WTC11 (cell line): Measurements from ENCODE around the gene HHAT. TPM values are rescaled to one million over a fixed set of nuclear protein-coding genes. Genes with fewer than 3 reads are reported as not detected.

Experiments used
- ATAC-seq: fragments of 200-7000 bp; cut with Tn5 transposase; 2 replicates; pipeline ENCODE4 v1.10.0; 2021; ENCODE audit warnings: mild to moderate bottlenecking, moderate library complexity
- CTCF ChIA-PET: fragments of 300-600 bp; sonication (Branson Sonifier 250); formaldehyde crosslinking; loops from one replicate; lab custom pipeline; 2021; ENCODE audit warnings: antibody characterized with exemption; lab: Charles Lee
- POLR2A ChIA-PET: fragments of 350-600 bp; sonication (Branson Sonifier 250); formaldehyde crosslinking; loops from one replicate; lab custom pipeline; 2021; ENCODE audit warnings: antibody characterized with exemption; lab: Charles Lee
- DNase-seq: peaks from one replicate; pipeline ENCODE4 v3.0.0; 2021; ENCODE audit warnings: low spot score
- H3K27ac Mint-ChIP-seq: 2 replicates; pipeline ENCODE4 v1.8.0; 2021; ENCODE audit warnings: mixed read lengths
- H3K27me3 Mint-ChIP-seq: 2 replicates; pipeline ENCODE4 v1.8.0; 2021; ENCODE audit warnings: low read depth, mild to moderate bottlenecking, moderate library complexity, mixed read lengths
- H3K36me3 Mint-ChIP-seq: 2 replicates; pipeline ENCODE4 v1.8.0; 2021; ENCODE audit warnings: mixed read lengths
- H3K4me1 Mint-ChIP-seq: 2 replicates; pipeline ENCODE4 v1.8.0; 2022; ENCODE audit warnings: mixed read lengths
- H3K4me3 Mint-ChIP-seq: 2 replicates; pipeline ENCODE4 v1.8.0; 2021; ENCODE audit warnings: mild to moderate bottlenecking, moderate library complexity, mixed read lengths
- H3K9me3 Mint-ChIP-seq: 2 replicates; pipeline ENCODE4 v1.8.0; 2021; ENCODE audit warnings: mixed read lengths
- ATF2 ChIP-seq: sonication (generic); formaldehyde crosslinking; IDR thresholded peaks from 2 replicates; pipeline ENCODE4 v1.8.1; 2022; ENCODE audit warnings: low read depth, missing genetic modification reagents, borderline replicate concordance
- EMX1 ChIP-seq: fragments of 250-450 bp; sonication (Bioruptor Pico); IDR thresholded peaks from 2 replicates; pipeline ENCODE4 v1.8.0; 2021; ENCODE audit warnings: mild to moderate bottlenecking
- ESRRA ChIP-seq: sonication (generic); formaldehyde crosslinking; IDR thresholded peaks from 2 replicates; pipeline ENCODE4 v1.8.1; 2022; ENCODE audit warnings: mild to moderate bottlenecking, missing genetic modification reagents, borderline replicate concordance
- FOXJ3 ChIP-seq: sonication (generic); formaldehyde crosslinking; IDR thresholded peaks from 2 replicates; pipeline ENCODE4 v1.9.0; 2021; ENCODE audit warnings: missing genetic modification reagents, mild to moderate bottlenecking, borderline replicate concordance
- MYBL2 ChIP-seq: sonication (generic); formaldehyde crosslinking; IDR thresholded peaks from 2 replicates; pipeline ENCODE4 v1.8.1; 2023; ENCODE audit warnings: mild to moderate bottlenecking, moderate library complexity, missing genetic modification reagents
- NFYB ChIP-seq: sonication (generic); formaldehyde crosslinking; conservative IDR thresholded peaks from 2 replicates; pipeline ENCODE4 v1.8.0; 2022; ENCODE audit warnings: low read depth, missing genetic modification reagents
- NR1H2 ChIP-seq: sonication (generic); formaldehyde crosslinking; IDR thresholded peaks from 2 replicates; pipeline ENCODE4 v1.9.0; 2021; ENCODE audit warnings: mild to moderate bottlenecking, moderate library complexity, missing genetic modification reagents
- NR2C2 ChIP-seq: sonication (generic); formaldehyde crosslinking; IDR thresholded peaks from 2 replicates; pipeline ENCODE4 v1.8.0; 2022; ENCODE audit warnings: mild to moderate bottlenecking, missing genetic modification reagents
- PRDM15 ChIP-seq: sonication (generic); formaldehyde crosslinking; IDR thresholded peaks from 2 replicates; pipeline ENCODE4 v1.8.0; 2022; ENCODE audit warnings: missing genetic modification reagents
- SMAD3 ChIP-seq: sonication (generic); formaldehyde crosslinking; IDR thresholded peaks from 2 replicates; pipeline ENCODE4 v1.8.0; 2022; ENCODE audit warnings: missing genetic modification reagents, mild to moderate bottlenecking, borderline replicate concordance
- SMAD4 ChIP-seq: sonication (generic); formaldehyde crosslinking; IDR thresholded peaks from 2 replicates; pipeline ENCODE4 v1.8.0; 2022; ENCODE audit warnings: mild to moderate bottlenecking, missing genetic modification reagents
- STAT6 ChIP-seq: sonication (generic); formaldehyde crosslinking; conservative IDR thresholded peaks from 2 replicates; pipeline ENCODE4 v1.8.1; 2023; ENCODE audit warnings: mild to moderate bottlenecking, low read depth, missing genetic modification reagents, moderate library complexity
- TEAD4 ChIP-seq: sonication (generic); formaldehyde crosslinking; IDR thresholded peaks from 2 replicates; pipeline ENCODE4 v1.8.0; 2022; ENCODE audit warnings: mild to moderate bottlenecking, missing genetic modification reagents
- ZNF423 ChIP-seq: fragments of 250-450 bp; sonication (Bioruptor Pico); IDR thresholded peaks from 2 replicates; pipeline ENCODE4 v2.1.2; 2022; ENCODE audit warnings: mild to moderate bottlenecking, moderate library complexity
- total RNA-seq: library from RNA; stranded (reverse); gene quantifications from 3 replicates; pipeline ENCODE4 v1.2.3, GENCODE V29; 2021
- TF ChIP-seq, protein P1 (sequence below): fragments of 250-450 bp; sonication (Bioruptor Pico); IDR thresholded peaks from 2 replicates; pipeline ENCODE4 v2.1.2; 2022; ENCODE audit warnings: mild to moderate bottlenecking, moderate library complexity
- TF ChIP-seq, protein P2 (sequence below): fragments of 250-450 bp; sonication (Bioruptor Pico); conservative IDR thresholded peaks from 2 replicates; pipeline ENCODE4 v1.9.0; 2021; ENCODE audit warnings: mild to moderate bottlenecking
- TF ChIP-seq, protein P3 (sequence below): sonication (generic); formaldehyde crosslinking; IDR thresholded peaks from 2 replicates; pipeline ENCODE4 v1.8.0; 2022; ENCODE audit warnings: mild to moderate bottlenecking, missing genetic modification reagents

HHAT gene
- total RNA-seq, 1 experiment from 2014 or later: 0.39 TPM

DNA sequence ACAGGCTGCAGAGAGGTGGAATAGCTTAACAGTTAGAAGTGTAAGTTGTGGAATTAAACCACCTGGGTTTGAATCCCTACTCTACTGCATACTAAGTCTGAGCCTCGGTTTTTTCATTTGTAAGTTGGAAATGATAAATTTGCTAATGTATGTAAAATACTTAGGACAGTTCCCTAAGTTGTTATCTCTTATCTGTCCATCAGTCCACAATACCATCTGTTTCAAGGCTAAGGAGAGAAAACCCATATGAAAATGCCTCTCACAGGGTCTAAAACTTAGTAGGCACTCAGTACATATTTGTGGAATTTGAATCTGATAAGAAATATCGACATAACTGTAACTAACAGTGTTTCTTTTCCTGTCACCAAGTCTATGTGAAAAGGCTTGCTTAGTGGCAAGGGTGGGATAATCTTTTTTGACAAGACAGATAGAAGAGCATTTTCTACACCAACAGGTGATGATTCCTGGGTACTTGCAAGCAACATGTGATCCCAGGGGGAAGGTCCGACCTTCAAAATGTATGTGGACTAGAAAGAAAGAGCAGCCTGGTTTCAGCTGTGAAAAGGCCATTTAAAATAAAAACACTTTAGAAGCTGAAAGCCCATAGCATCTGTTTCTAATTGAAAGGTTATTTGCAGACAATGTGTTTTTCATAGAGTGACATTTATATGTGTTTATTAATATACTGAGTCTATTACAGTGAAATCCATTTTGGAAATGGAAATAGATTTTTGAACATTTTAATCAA, 202.9 kb downstream of the HHAT start (continued):
- TF ChIP-seq PRDM15 (CRISPR knock-in tag): no peak
- no peak for TF ChIP-seq ESRRA (CRISPR knock-in tag)
- no peak for TF ChIP-seq NR2C2
- TF ChIP-seq FOXJ3: no peak
- TF ChIP-seq, protein P1, sequence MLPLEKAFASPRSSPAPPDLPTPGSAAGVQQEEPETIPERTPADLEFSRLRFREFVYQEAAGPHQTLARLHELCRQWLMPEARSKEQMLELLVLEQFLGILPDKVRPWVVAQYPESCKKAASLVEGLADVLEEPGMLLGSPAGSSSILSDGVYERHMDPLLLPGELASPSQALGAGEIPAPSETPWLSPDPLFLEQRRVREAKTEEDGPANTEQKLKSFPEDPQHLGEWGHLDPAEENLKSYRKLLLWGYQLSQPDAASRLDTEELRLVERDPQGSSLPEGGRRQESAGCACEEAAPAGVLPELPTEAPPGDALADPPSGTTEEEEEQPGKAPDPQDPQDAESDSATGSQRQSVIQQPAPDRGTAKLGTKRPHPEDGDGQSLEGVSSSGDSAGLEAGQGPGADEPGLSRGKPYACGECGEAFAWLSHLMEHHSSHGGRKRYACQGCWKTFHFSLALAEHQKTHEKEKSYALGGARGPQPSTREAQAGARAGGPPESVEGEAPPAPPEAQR (CRISPR knock-in tag): no peak
- no peak for TF ChIP-seq STAT6
- no peak for TF ChIP-seq NR1H2 (CRISPR knock-in tag)
- no peak for TF ChIP-seq NFYB (CRISPR knock-in tag)

- TF ChIP-seq, protein P2, sequence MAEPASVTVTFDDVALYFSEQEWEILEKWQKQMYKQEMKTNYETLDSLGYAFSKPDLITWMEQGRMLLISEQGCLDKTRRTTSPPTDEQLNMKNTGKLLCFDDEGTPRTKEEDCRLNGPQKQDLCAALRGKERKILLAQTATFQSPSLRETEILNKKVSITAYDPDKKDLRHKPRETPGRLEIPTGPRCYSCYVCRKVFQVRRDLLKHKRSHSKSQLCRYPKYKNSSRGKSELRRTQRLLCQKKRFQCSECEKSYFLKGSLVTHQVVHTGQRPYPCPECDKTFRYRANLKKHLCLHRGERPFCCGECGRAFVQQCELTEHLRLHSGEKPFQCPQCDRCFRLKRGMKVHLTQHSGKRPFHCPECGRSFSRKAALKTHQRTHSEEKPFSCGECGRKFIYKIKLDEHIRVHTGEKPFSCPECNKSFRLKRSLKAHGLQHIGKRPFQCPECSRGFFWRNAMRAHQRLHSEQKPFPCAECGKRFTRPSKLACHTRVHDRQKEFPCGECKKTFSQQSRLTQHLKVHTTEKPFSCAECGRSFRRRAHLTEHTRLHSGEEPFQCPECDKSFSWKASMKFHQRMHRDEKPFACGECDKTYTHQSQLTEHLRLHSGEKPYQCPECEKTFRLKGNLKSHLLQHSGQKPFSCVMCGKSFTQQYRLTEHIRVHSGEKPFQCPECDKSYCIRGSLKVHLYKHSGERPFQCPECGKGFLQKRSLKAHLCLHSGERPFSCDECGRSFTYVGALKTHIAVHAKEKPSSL (CRISPR knock-in tag): no peak
- TF ChIP-seq, all 79 proteins: peak for 0
- Mint-ChIP-seq H3K9me3 (no peaks in the 10 kb centered on the region), H3K27me3 (no peaks in the 10 kb centered on the region), H3K36me3 (no peaks in the 10 kb centered on the region), H3K4me1 (peaks cover 42% of the 10 kb centered on the region), H3K4me3 (no peak overlapping the region), H3K27ac (no peak overlapping the region)
- ATAC-seq (no peak), DNase-seq (no peak)
- POLR2A ChIA-PET: no interaction called here
- CTCF ChIA-PET: no interaction called here
These were observed 203.5 kb downstream of the HHAT start for GRCh38 chr1:210532223-210532598.

GRCh38 chr1:210535761-210536160, 207.1 kb downstream of the HHAT start:
- Mint-ChIP-seq H3K9me3 (no peaks in the 10 kb centered on the region), H3K27ac (no peak overlapping the region), H3K4me3 (no peak overlapping the region), H3K4me1 (peaks cover 32% of the 10 kb centered on the region), H3K27me3 (no peaks in the 10 kb centered on the region), H3K36me3 (no peaks in the 10 kb centered on the region)
- ChIA-PET POLR2A (no interaction called here), CTCF (interaction anchor here (1.2 kb wide), 1 partner anchor 19 kb away, joined by 4 read pairs; no protein-coding TSS in a partner anchor)
- peak; percentile 22 for ATAC-seq
- no peak for DNase-seq
- no peak for TF ChIP-seq MYBL2 (CRISPR knock-in tag)
- TF ChIP-seq SMAD4 (CRISPR knock-in tag): no peak
- no peak for TF ChIP-seq ZNF423
- TF ChIP-seq TEAD4 (CRISPR knock-in tag): no peak
- TF ChIP-seq, protein P1 (CRISPR knock-in tag): no peak
- no peak for TF ChIP-seq SMAD3 (CRISPR knock-in tag)
- TF ChIP-seq, protein P3, sequence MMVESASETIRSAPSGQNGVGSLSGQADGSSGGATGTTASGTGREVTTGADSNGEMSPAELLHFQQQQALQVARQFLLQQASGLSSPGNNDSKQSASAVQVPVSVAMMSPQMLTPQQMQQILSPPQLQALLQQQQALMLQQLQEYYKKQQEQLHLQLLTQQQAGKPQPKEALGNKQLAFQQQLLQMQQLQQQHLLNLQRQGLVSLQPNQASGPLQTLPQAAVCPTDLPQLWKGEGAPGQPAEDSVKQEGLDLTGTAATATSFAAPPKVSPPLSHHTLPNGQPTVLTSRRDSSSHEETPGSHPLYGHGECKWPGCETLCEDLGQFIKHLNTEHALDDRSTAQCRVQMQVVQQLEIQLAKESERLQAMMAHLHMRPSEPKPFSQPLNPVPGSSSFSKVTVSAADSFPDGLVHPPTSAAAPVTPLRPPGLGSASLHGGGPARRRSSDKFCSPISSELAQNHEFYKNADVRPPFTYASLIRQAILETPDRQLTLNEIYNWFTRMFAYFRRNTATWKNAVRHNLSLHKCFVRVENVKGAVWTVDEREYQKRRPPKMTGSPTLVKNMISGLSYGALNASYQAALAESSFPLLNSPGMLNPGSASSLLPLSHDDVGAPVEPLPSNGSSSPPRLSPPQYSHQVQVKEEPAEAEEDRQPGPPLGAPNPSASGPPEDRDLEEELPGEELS (CRISPR knock-in tag): no peak
- no peak for TF ChIP-seq EMX1 (CRISPR knock-in tag)
- TF ChIP-seq ESRRA (CRISPR knock-in tag): no peak
- TF ChIP-seq ATF2 (CRISPR knock-in tag): no peak
